Liver (tissue), 9 donors: ENCODE measurements around the gene HNRNPM. TPM values are rescaled to one million over a fixed set of nuclear protein-coding genes. Genes with fewer than 3 reads are reported as not detected.

Experiments used
- DNase-seq: peaks from one replicate; pipeline ENCODE4 v3.0.0-alpha.2; 2017; ENCODE audit warnings: low spot score
- H3K27ac ChIP-seq, 2 donors: one replicate each; pipeline ENCODE4 v1.7.0; 2013; ENCODE audit warnings: inconsistent platforms in 2 of 2, low read length in 2 of 2, control low read depth in 1 of 2, low read depth in 1 of 2, mild to moderate bottlenecking in 1 of 2
- H3K27me3 ChIP-seq, 4 donors: one replicate each; pipeline versions ENCODE4 v1.6.1 to v1.7.0; 2013; ENCODE audit warnings: low read length in 3 of 4, inconsistent platforms in 1 of 4, mild to moderate bottlenecking in 1 of 4, moderate library complexity in 1 of 4; ENCODE audit not compliant: control insufficient read depth in 4 of 4, insufficient read depth in 4 of 4
- H3K36me3 ChIP-seq, 4 donors: one replicate each; pipeline versions ENCODE4 v1.6.1 to v1.7.0; 2013; ENCODE audit warnings: low read length in 3 of 4, mild to moderate bottlenecking in 3 of 4, low read depth in 1 of 4, moderate library complexity in 1 of 4; ENCODE audit not compliant: control insufficient read depth in 4 of 4, insufficient read depth in 3 of 4
- H3K4me1 ChIP-seq, 4 donors: one replicate each; pipeline versions ENCODE4 v1.6.1 to v1.7.0; 2013; ENCODE audit warnings: low read length in 3 of 4, mild to moderate bottlenecking in 3 of 4, moderate library complexity in 1 of 4; ENCODE audit not compliant: control insufficient read depth in 4 of 4, insufficient read depth in 4 of 4
- H3K4me3 ChIP-seq, 3 donors: one replicate each; pipeline versions ENCODE4 v1.6.1 to v1.7.0; 2013; ENCODE audit warnings: low read length in 3 of 3, control low read depth in 1 of 3, low read depth in 1 of 3, mild to moderate bottlenecking in 1 of 3
- H3K9ac ChIP-seq, 2 donors: one replicate each; pipeline ENCODE4 v1.7.0; 2013; ENCODE audit warnings: low read length in 2 of 2, mild to moderate bottlenecking in 2 of 2, moderate library complexity in 2 of 2, control low read depth in 1 of 2, low read depth in 1 of 2
- H3K9me3 ChIP-seq, 4 donors: one replicate each; pipeline versions ENCODE4 v1.6.1 to v1.7.0; 2013; ENCODE audit warnings: low read length in 3 of 4; ENCODE audit not compliant: control insufficient read depth in 4 of 4
- EGR1 ChIP-seq, 2 donors: IDR thresholded peaks; 2 replicates each; pipeline ENCODE4 v1.6.1; 2016 to 2018; ENCODE audit warnings: antibody characterized with exemption in 2 of 2, low read depth in 2 of 2
- FOXA1 ChIP-seq: IDR thresholded peaks from 2 replicates; pipeline ENCODE4 v1.6.1; 2016; ENCODE audit warnings: antibody characterized with exemption
- FOXA2 ChIP-seq: IDR thresholded peaks from 2 replicates; pipeline ENCODE4 v1.6.1; 2016; ENCODE audit warnings: antibody characterized with exemption
- GABPA ChIP-seq, 2 donors: IDR thresholded peaks in 1 of 2; conservative IDR thresholded peaks in 1 of 2; 2 replicates each; pipeline ENCODE4 v1.6.1; 2016; ENCODE audit warnings: antibody characterized with exemption in 2 of 2, mild to moderate bottlenecking in 1 of 2, moderate library complexity in 1 of 2
- HNF4A ChIP-seq, 2 donors: conservative IDR thresholded peaks; 2 replicates each; pipeline ENCODE4 v1.6.1; 2016; ENCODE audit warnings: antibody characterized with exemption in 2 of 2, mild to moderate bottlenecking in 2 of 2
- HNF4G ChIP-seq: IDR thresholded peaks from 2 replicates; pipeline ENCODE4 v1.6.1; 2016; ENCODE audit warnings: antibody characterized with exemption
- JUND ChIP-seq, 2 donors: IDR thresholded peaks; 2 replicates each; pipeline ENCODE4 v1.6.1; 2016; ENCODE audit warnings: antibody characterized with exemption in 2 of 2
- NR2F2 ChIP-seq: IDR thresholded peaks from 2 replicates; pipeline ENCODE4 v1.6.1; 2016; ENCODE audit warnings: antibody characterized with exemption
- RAD21 ChIP-seq, 2 donors: IDR thresholded peaks; 2 replicates each; pipeline ENCODE4 v1.6.1; 2016; ENCODE audit warnings: antibody characterized with exemption in 2 of 2, mild to moderate bottlenecking in 2 of 2
- RXRA ChIP-seq, 2 donors: IDR thresholded peaks; 2 replicates each; pipeline ENCODE4 v1.6.1; 2017 to 2018; ENCODE audit warnings: antibody characterized with exemption in 2 of 2, mild to moderate bottlenecking in 1 of 2
- SP1 ChIP-seq: IDR thresholded peaks from 2 replicates; pipeline ENCODE4 v1.6.1; 2018; ENCODE audit warnings: antibody characterized with exemption, mild to moderate bottlenecking
- TAF1 ChIP-seq: conservative IDR thresholded peaks from 2 replicates; pipeline ENCODE4 v1.6.1; 2016; ENCODE audit warnings: antibody characterized with exemption, mild to moderate bottlenecking
- YY1 ChIP-seq: IDR thresholded peaks from 2 replicates; pipeline ENCODE4 v1.6.1; 2016; ENCODE audit warnings: antibody characterized with exemption, mild to moderate bottlenecking
- WGBS: extraction: QIAGEN DNeasy Blood & Tissue Kit; methylation state at CpG from one replicate; pipeline ENCODE4 v1.1.7; 2013; 5-methylcytosine and 5-hydroxymethylcytosine counted together
- polyA plus RNA-seq, 2 donors: library from polyadenylated mRNA; stranded (reverse) in 1 of 2; unstranded in 1 of 2; fragments of 200-250 nt in 1 of 2; fragments of >200 nt in 1 of 2; fragmentation: Nextera tagmentation in 1 of 2; extraction: Ambion mirVana in 1 of 2; gene quantifications; one replicate each; pipeline versions ENCODE4 v1.2.1 to v1.2.3, GENCODE V29; 2013 to 2015
- total RNA-seq, 2 donors: library from RNA; depleted of rRNA; stranded (reverse); fragments of >200 nt; gene quantifications; one replicate each; pipeline ENCODE4 v1.2.3, GENCODE V29; 2014
- TF ChIP-seq, protein P1 (sequence below): IDR thresholded peaks from 2 replicates; pipeline ENCODE4 v1.6.1; 2016; ENCODE audit warnings: antibody characterized with exemption
- TF ChIP-seq, protein P2 (sequence below): fragments of 150-350 bp; IDR thresholded peaks from 2 replicates; pipeline ENCODE4 v1.5.1; 2017; ENCODE audit warnings: improper control_type of control experiment, low read depth, low read length; ENCODE audit not compliant: missing input control
- TF ChIP-seq, protein P3 (sequence below): IDR thresholded peaks from 2 replicates; pipeline ENCODE4 v1.6.1; 2016; ENCODE audit warnings: antibody characterized with exemption, mild to moderate bottlenecking
- TF ChIP-seq, protein P4 (sequence below): IDR thresholded peaks from 2 replicates; pipeline ENCODE4 v1.6.1; 2016; ENCODE audit warnings: antibody characterized with exemption
- TF ChIP-seq, protein P5 (sequence below): IDR thresholded peaks from 2 replicates; pipeline ENCODE4 v1.6.1; 2016; ENCODE audit warnings: antibody characterized with exemption
- donor health status: healthy.
- donor health status: healthy.
- donor health status: healthy.
- donor health status: healthy.
- donor health status: healthy.

The HNRNPM gene
- total and polyA plus RNA-seq, 4 donors = 39.4 to 86.9 (median 70.7) TPM

DNA sequence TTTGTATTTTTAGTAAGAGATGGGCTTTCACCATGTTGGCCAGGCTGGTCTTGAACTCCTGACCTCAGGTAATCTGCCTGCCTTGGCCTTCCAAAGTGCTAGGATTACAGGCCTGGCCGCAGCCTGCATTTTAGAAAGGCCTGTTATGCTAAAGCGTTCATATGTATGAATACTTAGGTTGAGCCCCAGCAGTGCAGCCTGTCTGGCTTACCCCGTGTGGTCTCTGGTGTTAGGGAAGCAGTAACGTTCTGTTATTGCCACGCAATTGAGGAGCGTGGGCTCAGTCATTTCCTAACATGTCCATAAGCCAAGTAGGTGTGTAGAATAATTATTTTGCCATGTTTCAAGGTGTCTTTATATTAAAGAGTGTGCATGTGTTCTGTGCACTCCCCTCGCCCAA, 14.3 kb downstream of the HNRNPM start:
- peak overlapping the region in 1 of 2 donors; percentile 7 for H3K27ac ChIP-seq
- H3K36me3 ChIP-seq = peaks cover 2 to 36% (median 22%) of the 10 kb centered on the region in 4 donors
- TF ChIP-seq EGR1 (IDR thresholded peaks at IDR 0.05; ENCODE audit: low read depth in 2 of 2) (no peak), FOXA2 (no peak), JUND (IDR thresholded peaks at IDR 0.05) (no peak), FOXA1 (no peak)
- H3K27me3 ChIP-seq = no peaks in the 10 kb centered on the region
- DNase-seq = no peak
- H3K4me1 ChIP-seq = peaks cover 17 to 41% (median 35%) of the 10 kb centered on the region in 4 donors
- H3K4me3 ChIP-seq = no peak overlapping the region
- 66% methylated on average over 7 of the region's 7 CpGs for WGBS
- H3K9ac ChIP-seq = no peak overlapping the region
- no peaks in the 10 kb centered on the region for H3K9me3 ChIP-seq

DNA sequence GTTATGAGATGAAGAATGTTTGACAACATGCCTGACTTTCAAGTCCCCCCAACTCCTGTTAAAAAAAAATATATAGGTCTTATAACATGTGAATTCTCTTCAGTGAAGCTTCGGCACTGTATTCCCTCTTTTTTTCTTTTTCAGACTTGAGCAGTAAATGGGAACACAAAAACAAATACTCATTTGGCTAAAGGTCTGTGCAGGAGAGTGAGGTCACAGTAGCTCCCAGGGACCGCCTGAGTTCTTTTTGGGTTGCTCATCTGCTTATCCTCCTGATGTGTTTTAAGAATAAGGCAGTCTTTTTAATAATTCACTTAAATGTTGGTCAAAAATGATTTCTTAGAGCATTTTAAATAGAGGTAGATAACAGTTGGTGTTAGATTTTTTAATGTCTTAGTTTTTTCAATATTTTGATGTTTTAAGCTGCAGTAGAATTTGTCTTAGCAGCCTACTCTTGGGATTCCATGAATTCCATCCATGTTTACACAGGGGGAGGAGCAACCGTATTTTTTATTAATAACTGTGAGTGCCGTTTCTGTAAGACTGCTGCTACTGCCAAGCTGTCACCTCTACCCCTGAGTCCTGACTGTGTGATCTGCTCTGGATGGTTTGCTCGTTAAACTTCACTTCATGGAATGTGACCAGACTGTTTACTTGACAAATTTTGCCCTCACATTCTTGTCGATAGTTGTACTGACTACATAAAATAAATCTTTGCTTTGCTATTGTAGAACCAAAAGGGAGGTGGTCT, 14.9 kb downstream of the HNRNPM start:
- no peaks in the 10 kb centered on the region for H3K9me3 ChIP-seq
- no peak for TF ChIP-seq YY1
- TF ChIP-seq, protein P1, sequence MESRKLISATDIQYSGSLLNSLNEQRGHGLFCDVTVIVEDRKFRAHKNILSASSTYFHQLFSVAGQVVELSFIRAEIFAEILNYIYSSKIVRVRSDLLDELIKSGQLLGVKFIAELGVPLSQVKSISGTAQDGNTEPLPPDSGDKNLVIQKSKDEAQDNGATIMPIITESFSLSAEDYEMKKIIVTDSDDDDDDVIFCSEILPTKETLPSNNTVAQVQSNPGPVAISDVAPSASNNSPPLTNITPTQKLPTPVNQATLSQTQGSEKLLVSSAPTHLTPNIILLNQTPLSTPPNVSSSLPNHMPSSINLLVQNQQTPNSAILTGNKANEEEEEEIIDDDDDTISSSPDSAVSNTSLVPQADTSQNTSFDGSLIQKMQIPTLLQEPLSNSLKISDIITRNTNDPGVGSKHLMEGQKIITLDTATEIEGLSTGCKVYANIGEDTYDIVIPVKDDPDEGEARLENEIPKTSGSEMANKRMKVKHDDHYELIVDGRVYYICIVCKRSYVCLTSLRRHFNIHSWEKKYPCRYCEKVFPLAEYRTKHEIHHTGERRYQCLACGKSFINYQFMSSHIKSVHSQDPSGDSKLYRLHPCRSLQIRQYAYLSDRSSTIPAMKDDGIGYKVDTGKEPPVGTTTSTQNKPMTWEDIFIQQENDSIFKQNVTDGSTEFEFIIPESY = no peak
- TF ChIP-seq FOXA1 = no peak
- TF ChIP-seq JUND (IDR thresholded peaks at IDR 0.05) = peak; percentile 13 to 23
- TF ChIP-seq, protein P2, sequence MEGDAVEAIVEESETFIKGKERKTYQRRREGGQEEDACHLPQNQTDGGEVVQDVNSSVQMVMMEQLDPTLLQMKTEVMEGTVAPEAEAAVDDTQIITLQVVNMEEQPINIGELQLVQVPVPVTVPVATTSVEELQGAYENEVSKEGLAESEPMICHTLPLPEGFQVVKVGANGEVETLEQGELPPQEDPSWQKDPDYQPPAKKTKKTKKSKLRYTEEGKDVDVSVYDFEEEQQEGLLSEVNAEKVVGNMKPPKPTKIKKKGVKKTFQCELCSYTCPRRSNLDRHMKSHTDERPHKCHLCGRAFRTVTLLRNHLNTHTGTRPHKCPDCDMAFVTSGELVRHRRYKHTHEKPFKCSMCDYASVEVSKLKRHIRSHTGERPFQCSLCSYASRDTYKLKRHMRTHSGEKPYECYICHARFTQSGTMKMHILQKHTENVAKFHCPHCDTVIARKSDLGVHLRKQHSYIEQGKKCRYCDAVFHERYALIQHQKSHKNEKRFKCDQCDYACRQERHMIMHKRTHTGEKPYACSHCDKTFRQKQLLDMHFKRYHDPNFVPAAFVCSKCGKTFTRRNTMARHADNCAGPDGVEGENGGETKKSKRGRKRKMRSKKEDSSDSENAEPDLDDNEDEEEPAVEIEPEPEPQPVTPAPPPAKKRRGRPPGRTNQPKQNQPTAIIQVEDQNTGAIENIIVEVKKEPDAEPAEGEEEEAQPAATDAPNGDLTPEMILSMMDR = no peak
- peak in 1 of 2 donors; percentile 8 for TF ChIP-seq RXRA (IDR thresholded peaks at IDR 0.05)
- TF ChIP-seq, protein P3, sequence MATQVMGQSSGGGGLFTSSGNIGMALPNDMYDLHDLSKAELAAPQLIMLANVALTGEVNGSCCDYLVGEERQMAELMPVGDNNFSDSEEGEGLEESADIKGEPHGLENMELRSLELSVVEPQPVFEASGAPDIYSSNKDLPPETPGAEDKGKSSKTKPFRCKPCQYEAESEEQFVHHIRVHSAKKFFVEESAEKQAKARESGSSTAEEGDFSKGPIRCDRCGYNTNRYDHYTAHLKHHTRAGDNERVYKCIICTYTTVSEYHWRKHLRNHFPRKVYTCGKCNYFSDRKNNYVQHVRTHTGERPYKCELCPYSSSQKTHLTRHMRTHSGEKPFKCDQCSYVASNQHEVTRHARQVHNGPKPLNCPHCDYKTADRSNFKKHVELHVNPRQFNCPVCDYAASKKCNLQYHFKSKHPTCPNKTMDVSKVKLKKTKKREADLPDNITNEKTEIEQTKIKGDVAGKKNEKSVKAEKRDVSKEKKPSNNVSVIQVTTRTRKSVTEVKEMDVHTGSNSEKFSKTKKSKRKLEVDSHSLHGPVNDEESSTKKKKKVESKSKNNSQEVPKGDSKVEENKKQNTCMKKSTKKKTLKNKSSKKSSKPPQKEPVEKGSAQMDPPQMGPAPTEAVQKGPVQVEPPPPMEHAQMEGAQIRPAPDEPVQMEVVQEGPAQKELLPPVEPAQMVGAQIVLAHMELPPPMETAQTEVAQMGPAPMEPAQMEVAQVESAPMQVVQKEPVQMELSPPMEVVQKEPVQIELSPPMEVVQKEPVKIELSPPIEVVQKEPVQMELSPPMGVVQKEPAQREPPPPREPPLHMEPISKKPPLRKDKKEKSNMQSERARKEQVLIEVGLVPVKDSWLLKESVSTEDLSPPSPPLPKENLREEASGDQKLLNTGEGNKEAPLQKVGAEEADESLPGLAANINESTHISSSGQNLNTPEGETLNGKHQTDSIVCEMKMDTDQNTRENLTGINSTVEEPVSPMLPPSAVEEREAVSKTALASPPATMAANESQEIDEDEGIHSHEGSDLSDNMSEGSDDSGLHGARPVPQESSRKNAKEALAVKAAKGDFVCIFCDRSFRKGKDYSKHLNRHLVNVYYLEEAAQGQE = no peak
- TF ChIP-seq EGR1 (IDR thresholded peaks at IDR 0.05; ENCODE audit: low read depth in 2 of 2) = no peak
- no peak for TF ChIP-seq RAD21 (IDR thresholded peaks at IDR 0.05)
- no peak for TF ChIP-seq HNF4A (conservative IDR thresholded peaks at IDR 0.05)
- peak; percentile 11 for TF ChIP-seq SP1
- TF ChIP-seq, protein P4, sequence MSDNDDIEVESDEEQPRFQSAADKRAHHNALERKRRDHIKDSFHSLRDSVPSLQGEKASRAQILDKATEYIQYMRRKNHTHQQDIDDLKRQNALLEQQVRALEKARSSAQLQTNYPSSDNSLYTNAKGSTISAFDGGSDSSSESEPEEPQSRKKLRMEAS = no peak
- no peak for TF ChIP-seq FOXA2
- no peak for TF ChIP-seq TAF1
- TF ChIP-seq GABPA (IDR thresholded peaks at IDR 0.05 in 1 of 2, conservative IDR thresholded peaks at IDR 0.05 in 1 of 2) = no peak
- TF ChIP-seq HNF4G = no peak
- TF ChIP-seq NR2F2 = no peak
- TF ChIP-seq, protein P5, sequence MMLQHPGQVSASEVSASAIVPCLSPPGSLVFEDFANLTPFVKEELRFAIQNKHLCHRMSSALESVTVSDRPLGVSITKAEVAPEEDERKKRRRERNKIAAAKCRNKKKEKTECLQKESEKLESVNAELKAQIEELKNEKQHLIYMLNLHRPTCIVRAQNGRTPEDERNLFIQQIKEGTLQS = no peak
- H3K27ac ChIP-seq = peak overlapping the region in 1 of 2 donors; percentile 7
- no peak for DNase-seq
- WGBS = 28% methylated on average over 6 of the region's 6 CpGs
- H3K9ac ChIP-seq = no peak overlapping the region
- H3K36me3 ChIP-seq = peaks cover 2 to 40% (median 26%) of the 10 kb centered on the region in 4 donors
- H3K27me3 ChIP-seq = no peaks in the 10 kb centered on the region
- H3K4me1 ChIP-seq = peaks cover 17 to 41% (median 32%) of the 10 kb centered on the region in 4 donors
- H3K4me3 ChIP-seq = no peak overlapping the region
